Activated CD4-positive, alpha-beta T cell treated with anti-CD3 and anti-CD28 coated beads for 36 hours (primary cell): Measurements from ENCODE around the gene TEX29. TPM values are rescaled to one million over a fixed set of nuclear protein-coding genes. Genes with fewer than 3 reads are reported as not detected.

Experiments
- ATAC-seq: fragments of 200-7000 bp; cut with Tn5 transposase; one replicate; pipeline ENCODE4 v1.10.0; 2021; ENCODE audit warnings: mild to moderate bottlenecking, moderate library complexity
- CTCF ChIA-PET: fragments of 350-600 bp; sonication (Branson Sonifier 250); formaldehyde crosslinking; loops from one replicate; lab custom pipeline; 2021; ENCODE audit warnings: antibody characterized with exemption; lab: Charles Lee
- POLR2A ChIA-PET: fragments of 350-600 bp; sonication (Branson Sonifier 250); formaldehyde crosslinking; loops from one replicate; lab custom pipeline; 2021; ENCODE audit warnings: antibody characterized with exemption, inconsistent platforms; lab: Charles Lee
- DNase-seq: peaks from one replicate; pipeline ENCODE4 v3.0.0-alpha.2; 2020
- H3K27ac Mint-ChIP-seq: one replicate; pipeline ENCODE4 v1.8.0; 2021; ENCODE audit warnings: mixed read lengths
- H3K27me3 Mint-ChIP-seq: one replicate; pipeline ENCODE4 v1.8.0; 2021; ENCODE audit warnings: mixed read lengths
- H3K36me3 Mint-ChIP-seq: one replicate; pipeline ENCODE4 v1.8.0; 2021; ENCODE audit warnings: low read depth, mixed read lengths
- H3K4me1 Mint-ChIP-seq: one replicate; pipeline ENCODE4 v1.8.0; 2021; ENCODE audit warnings: mixed read lengths
- H3K4me3 Mint-ChIP-seq: one replicate; pipeline ENCODE4 v1.8.0; 2021; ENCODE audit warnings: mild to moderate bottlenecking, moderate library complexity, mixed read lengths
- H3K9me3 Mint-ChIP-seq: one replicate; pipeline ENCODE4 v1.8.0; 2021; ENCODE audit warnings: low read depth, mixed read lengths
- intact Hi-C, 2 experiments: fragments of 100-400 bp; cut with DNase I in 1 of 2; cut with micrococcal nuclease in 1 of 2; formaldehyde crosslinking; loops; one replicate each; pipeline versions ENCODE4 v1.14.2 to v1.15.1; 2022 to 2024; cut with DNase I, micrococcal nuclease
- total RNA-seq, 2 experiments: library from RNA; stranded (reverse); gene quantifications; one replicate each; pipeline ENCODE4 v1.2.3, GENCODE V29; 2021

Gene TEX29
- total RNA-seq, 2 experiments from 2014 or later, result 0.30 to 0.46 TPM

DNA sequence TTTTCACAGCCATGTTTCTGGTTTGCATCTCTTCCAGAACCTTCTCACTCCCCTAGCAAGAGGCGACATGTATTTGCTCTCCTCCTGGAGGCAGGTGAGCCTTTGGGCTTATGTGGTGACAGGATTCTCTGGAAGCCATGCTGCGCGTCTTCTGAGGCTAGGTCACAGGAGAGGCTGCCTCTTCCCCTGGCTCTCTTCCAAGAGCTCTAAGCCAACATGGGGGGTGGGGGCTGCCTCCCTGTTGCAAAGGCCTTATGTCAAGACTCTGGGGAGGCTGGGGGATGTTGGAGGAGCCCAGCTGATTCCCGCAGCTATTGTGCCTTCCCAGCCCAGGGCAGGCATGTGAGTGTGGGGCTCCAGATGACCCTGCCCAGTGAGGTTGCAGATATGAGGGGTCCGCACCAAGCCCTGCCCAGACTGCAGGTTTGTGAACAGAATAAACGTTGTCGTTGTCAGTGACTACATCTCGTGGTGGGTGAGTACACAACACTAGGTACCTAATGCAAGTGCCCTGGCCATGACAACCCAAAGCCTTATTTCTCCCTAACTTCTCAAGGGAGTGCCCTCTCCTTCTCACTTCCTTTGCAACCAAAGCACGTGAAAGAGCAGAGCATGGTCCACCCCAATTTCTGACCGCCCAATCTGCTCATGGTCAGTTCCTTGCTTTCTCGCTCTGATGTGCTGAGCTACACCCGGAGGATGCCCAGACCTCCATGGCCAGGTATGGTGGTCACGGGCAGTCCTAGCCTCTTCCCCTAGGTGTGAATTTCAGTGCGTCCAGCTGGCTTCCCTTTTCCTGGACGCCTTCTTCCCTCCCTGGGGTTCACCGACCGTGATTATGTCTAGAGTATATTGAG lies 44.9 kb downstream of the TEX29 start:
- CTCF ChIA-PET, result no interaction called here
- H3K4me3 Mint-ChIP-seq, result no peak overlapping the region
- intact Hi-C loops, result no loop called here
- H3K4me1 Mint-ChIP-seq, result no peaks in the 10 kb centered on the region
- H3K27me3 Mint-ChIP-seq, result no peaks in the 10 kb centered on the region
- DNase-seq (no peak), ATAC-seq (no peak)
- H3K9me3 Mint-ChIP-seq, result peaks cover 3% of the 10 kb centered on the region
- no peak overlapping the region for H3K27ac Mint-ChIP-seq
- no peaks in the 10 kb centered on the region for H3K36me3 Mint-ChIP-seq
- POLR2A ChIA-PET, result no interaction called here

DNA sequence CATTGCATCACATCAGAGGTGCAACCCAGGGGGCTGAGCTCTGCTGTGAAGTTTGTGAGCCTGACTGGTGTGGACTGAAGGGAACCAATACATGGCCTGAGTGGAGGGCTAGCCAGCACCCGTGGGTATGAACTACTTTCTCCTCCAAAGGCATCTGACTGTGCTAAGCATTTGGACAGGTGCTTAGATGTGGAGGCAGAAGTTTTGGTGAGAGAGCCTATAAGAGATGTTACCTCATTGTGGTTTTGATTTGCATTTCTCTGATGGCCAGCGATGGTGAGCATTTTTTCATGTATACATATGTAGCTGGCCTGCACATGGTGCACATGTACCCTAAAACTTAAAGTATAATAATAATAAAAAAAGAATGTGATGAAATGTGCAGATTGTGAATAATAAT lies 46.9 kb downstream of the TEX29 start:
- Mint-ChIP-seq H3K4me1 (no peaks in the 10 kb centered on the region), H3K36me3 (no peaks in the 10 kb centered on the region), H3K27ac (no peak overlapping the region), H3K4me3 (no peak overlapping the region), H3K27me3 (no peaks in the 10 kb centered on the region), H3K9me3 (peaks cover 3% of the 10 kb centered on the region)
- intact Hi-C loops, result no loop called here
- ChIA-PET POLR2A (no interaction called here), CTCF (no interaction called here)
- DNase-seq (no peak), ATAC-seq (no peak)

DNA sequence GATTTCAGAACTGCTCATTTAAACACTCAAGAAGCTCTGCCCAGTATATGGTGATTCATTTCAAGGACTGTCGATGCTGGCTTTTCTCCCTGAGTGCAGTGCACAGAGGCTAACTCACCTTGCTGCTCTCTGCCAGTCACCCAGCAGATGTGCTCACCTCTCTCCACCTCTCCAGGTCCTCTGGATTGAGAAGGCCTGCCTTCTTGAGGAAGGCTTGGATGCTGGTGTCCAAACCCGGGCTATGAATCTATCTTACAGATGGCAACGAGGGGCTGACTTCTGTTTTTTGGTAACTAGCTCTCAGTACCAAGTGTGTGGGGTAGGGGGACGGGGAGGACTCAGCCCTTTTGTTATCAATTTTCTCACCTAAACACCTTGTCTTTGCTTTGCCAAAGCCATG lies 47.6 kb downstream of the TEX29 start:
- Mint-ChIP-seq H3K27ac (no peak overlapping the region), H3K9me3 (peaks cover 4% of the 10 kb centered on the region), H3K36me3 (no peaks in the 10 kb centered on the region), H3K4me3 (no peak overlapping the region), H3K27me3 (no peaks in the 10 kb centered on the region), H3K4me1 (peaks cover 5% of the 10 kb centered on the region)
- DNase-seq (no peak), ATAC-seq (no peak)
- intact Hi-C loops, result no loop called here
- CTCF ChIA-PET, result no interaction called here
- POLR2A ChIA-PET, result no interaction called here

DNA sequence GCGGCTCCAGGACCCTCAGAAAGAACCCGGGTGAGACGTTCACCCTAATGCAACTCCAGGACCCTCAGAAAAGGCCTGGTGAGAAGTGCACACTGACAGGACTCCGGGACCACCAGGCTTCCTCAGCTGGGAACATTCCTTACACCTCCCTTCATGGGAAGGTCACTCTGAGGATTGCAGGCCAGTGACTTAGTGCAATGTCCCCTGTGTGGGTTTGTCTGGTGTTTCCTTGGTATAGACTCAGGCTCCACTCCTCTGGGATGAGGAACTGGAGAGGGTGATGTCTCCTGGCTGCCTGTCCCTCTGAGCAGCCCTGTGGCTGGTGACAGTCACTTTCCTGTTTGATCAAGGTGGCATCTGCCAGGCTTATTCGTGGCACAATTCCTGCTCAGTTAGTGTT lies 49.7 kb downstream of the TEX29 start:
- POLR2A ChIA-PET, result no interaction called here

DNA sequence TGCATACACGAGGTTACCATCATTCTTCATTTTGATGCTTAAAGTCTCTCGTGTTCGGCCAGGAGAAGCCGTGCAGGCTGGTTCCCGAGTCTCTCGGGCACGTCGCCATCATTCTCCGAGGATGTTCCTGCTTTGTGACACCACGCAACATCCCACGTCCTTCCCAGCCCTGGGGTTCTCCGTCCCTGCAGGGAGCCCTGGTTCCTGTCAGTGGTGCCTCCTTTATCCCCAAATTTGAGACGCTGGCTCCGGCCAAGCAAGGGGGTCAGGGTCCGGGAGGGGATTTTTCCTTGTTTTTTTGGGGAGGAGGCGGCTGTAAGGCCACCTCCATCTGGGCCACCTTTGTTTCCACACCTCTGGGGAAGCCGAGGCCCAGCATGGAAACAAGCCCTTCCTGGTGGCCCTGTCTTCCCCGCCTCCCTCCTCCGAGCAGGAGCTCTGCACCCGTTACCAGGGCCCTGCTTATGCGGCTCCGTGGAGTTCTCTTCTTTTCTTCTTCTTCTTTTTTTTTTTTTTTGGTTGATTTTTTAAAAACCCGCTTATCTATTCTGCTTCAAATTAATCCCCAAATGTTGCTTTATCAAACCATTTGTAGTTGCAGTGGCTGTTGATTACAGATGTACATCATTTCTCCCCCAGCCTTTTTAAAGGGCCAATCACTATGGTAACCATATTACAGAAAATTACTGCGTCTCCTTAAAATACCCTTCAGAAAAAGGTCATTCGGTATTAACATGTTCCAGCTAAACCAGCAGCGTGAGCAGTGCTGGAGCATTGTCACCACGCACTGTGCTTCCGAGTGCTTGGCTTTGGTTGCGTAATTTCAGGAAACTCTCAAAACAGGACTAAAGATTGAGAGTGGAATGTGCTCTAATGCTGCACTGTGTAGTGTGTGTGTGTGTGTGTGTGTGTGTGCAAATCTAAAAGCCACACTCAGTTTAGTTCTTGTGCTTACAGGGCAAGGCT lies 50.4 kb downstream of the TEX29 start:
- H3K4me3 Mint-ChIP-seq, result no peak overlapping the region
- no peak overlapping the region for H3K27ac Mint-ChIP-seq
- peaks cover 4% of the 10 kb centered on the region for H3K9me3 Mint-ChIP-seq
- ATAC-seq (no peak), DNase-seq (no peak)
- H3K27me3 Mint-ChIP-seq, result no peaks in the 10 kb centered on the region
- ChIA-PET CTCF (no interaction called here), POLR2A (no interaction called here)
- peaks cover 7% of the 10 kb centered on the region for H3K4me1 Mint-ChIP-seq
- H3K36me3 Mint-ChIP-seq, result no peaks in the 10 kb centered on the region
- intact Hi-C loops, result no loop called here

More for the DNA sequence above, 49.7 kb downstream of the TEX29 start:
- Mint-ChIP-seq H3K27me3 (no peaks in the 10 kb centered on the region), H3K4me3 (no peak overlapping the region), H3K36me3 (no peaks in the 10 kb centered on the region), H3K4me1 (peaks cover 7% of the 10 kb centered on the region), H3K9me3 (peaks cover 4% of the 10 kb centered on the region), H3K27ac (no peak overlapping the region)
- DNase-seq (no peak), ATAC-seq (no peak)
- intact Hi-C loops, result no loop called here
- CTCF ChIA-PET, result no interaction called here

DNA sequence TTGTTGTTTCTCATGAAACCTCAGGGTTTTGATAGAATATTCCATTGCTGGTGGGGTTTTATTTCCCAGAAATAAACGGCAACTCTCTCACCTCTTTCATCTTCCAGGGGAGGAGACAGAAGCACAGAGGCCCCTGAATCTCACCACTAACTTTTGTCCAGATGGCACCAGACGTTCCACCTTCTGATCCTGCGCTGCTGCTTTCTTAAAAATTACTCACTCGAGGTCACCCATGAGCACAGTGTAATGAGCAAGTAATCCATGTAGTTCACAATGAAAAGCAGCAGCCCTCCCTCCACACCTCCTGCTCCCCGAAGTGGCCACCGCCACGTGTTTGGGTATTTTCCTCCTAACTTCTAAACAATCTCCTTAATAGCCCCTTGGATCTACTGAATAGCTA lies 51.3 kb downstream of the TEX29 start:
- CTCF ChIA-PET, result no interaction called here
- Mint-ChIP-seq H3K4me3 (no peak overlapping the region), H3K4me1 (peaks cover 7% of the 10 kb centered on the region), H3K27me3 (no peaks in the 10 kb centered on the region), H3K36me3 (no peaks in the 10 kb centered on the region), H3K27ac (no peak overlapping the region), H3K9me3 (peaks cover 4% of the 10 kb centered on the region)
- DNase-seq (no peak), ATAC-seq (no peak)
- POLR2A ChIA-PET, result no interaction called here
- intact Hi-C loops, result no loop called here

DNA sequence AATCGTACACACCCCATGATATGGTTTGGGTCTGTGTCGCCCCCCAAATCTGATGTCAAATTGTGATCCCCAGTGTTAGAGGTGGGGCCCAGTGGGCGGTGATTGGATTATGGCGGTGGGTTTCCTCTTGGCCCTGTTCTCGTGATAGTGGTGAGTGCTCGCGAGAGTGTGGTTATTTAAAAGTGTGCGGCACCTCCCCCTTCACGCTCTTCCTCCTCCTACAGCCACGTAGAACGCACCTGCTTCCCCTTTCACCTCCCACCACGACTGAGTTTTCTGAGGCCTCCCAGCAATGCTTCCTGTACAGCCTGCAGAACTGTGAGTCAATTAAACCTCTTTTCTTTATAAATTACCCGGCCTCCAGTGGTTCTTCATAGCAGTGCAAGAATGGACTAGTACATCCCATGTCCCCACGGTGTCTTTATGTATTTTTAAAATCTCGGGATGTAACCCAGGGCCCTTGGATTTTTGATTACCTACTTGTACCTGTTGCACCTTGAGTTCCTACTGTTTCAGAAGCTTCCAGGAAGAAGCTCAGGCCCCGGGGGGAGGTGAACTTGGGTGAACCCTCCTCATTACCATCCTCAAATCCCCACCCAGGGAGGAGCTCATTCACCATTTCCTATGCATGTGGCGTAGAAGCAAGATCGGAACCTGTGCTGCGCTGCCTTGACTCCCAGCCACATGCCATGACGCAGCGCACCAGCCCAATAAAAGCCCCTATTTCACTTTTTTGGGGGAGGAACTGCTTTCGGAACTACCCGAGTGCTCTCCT lies 52.4 kb downstream of the TEX29 start:
- H3K27ac Mint-ChIP-seq, result no peak overlapping the region
- H3K27me3 Mint-ChIP-seq, result no peaks in the 10 kb centered on the region
- intact Hi-C loops, result no loop called here
- DNase-seq (no peak), ATAC-seq (peak; percentile 44)
- H3K36me3 Mint-ChIP-seq, result no peaks in the 10 kb centered on the region
- H3K9me3 Mint-ChIP-seq, result peaks cover 4% of the 10 kb centered on the region
- CTCF ChIA-PET, result no interaction called here
- H3K4me1 Mint-ChIP-seq, result peaks cover 7% of the 10 kb centered on the region
- POLR2A ChIA-PET, result no interaction called here
- no peak overlapping the region for H3K4me3 Mint-ChIP-seq

DNA sequence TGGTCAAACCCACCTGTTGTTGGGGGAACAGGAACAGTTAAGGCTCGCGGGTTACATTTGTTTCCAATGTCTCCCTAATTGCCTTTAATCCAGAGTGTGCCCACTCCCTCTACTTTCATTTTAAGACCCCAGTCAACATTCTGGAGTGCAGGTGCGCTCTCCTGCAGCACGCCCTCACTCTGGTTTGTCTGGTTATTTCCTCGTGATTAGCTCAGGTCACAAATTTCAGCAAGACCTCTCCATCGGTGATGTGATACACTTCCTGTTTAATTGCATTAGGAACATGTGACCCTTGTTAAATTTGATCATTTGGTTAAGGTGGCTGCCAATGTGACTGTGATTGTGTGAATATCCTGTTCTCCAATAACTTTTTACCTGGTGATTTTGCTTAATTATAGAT lies 53.0 kb downstream of the TEX29 start:
- DNase-seq (no peak), ATAC-seq (no peak)
- POLR2A ChIA-PET, result no interaction called here
- Mint-ChIP-seq H3K27me3 (no peaks in the 10 kb centered on the region), H3K27ac (no peak overlapping the region), H3K4me1 (peaks cover 7% of the 10 kb centered on the region), H3K36me3 (no peaks in the 10 kb centered on the region), H3K9me3 (peaks cover 4% of the 10 kb centered on the region), H3K4me3 (no peak overlapping the region)
- CTCF ChIA-PET, result interaction anchor here (0.7 kb wide), 1 partner anchor 175 kb away, joined by 4 read pairs; no protein-coding TSS in a partner anchor
- intact Hi-C loops, result no loop called here

DNA sequence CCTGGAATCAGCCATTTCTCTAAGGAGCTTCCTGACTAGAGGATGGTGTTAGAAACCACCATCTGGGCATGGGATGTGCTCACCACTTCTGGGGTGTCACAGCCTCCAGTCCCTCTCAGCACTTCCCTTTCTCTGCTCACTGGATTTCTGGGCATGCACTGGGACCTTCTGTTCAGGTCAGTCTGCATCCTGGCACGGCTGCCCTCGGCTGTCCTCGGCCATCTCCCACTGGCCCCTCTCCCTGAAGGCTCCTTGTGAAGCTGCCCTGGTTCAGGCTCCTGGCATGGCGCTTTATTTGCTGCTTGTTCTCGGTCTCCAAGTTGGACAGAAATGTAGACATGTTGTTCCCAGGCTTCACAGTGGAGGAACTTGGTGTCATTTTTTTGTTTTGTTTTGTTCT lies 60.0 kb downstream of the TEX29 start:
- Mint-ChIP-seq H3K4me3 (no peak overlapping the region), H3K4me1 (peaks cover 18% of the 10 kb centered on the region), H3K9me3 (no peaks in the 10 kb centered on the region), H3K27ac (no peak overlapping the region), H3K27me3 (no peaks in the 10 kb centered on the region), H3K36me3 (no peaks in the 10 kb centered on the region)
- POLR2A ChIA-PET, result no interaction called here
- CTCF ChIA-PET, result no interaction called here
- intact Hi-C loops, result no loop called here
- ATAC-seq (no peak), DNase-seq (no peak)

DNA sequence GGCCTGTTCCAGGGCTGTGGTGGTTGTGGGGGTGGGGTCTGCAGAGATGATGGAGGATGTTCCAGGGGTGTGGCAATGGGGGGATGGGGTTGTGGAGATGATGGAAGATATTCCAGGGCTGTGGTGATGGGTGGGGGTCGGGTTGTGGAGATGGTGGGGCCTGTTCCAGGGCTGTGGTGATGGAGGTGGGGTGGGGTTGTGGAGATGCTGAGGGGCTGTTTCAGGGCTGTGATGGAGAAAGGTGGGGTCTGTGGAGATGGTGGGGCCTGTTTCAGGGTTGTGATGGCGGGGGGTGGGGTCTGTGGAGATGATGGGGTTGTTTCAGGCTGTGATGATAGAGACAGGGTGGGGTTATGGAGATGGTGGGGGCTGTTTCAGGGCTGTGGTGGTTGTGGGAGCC lies 62.0 kb downstream of the TEX29 start:
- Mint-ChIP-seq H3K36me3 (no peaks in the 10 kb centered on the region), H3K27ac (no peak overlapping the region), H3K4me3 (no peak overlapping the region), H3K9me3 (no peaks in the 10 kb centered on the region), H3K27me3 (no peaks in the 10 kb centered on the region), H3K4me1 (peaks cover 21% of the 10 kb centered on the region)
- intact Hi-C loops, result no loop called here
- ChIA-PET POLR2A (no interaction called here), CTCF (no interaction called here)
- ATAC-seq (no peak), DNase-seq (no peak)

DNA sequence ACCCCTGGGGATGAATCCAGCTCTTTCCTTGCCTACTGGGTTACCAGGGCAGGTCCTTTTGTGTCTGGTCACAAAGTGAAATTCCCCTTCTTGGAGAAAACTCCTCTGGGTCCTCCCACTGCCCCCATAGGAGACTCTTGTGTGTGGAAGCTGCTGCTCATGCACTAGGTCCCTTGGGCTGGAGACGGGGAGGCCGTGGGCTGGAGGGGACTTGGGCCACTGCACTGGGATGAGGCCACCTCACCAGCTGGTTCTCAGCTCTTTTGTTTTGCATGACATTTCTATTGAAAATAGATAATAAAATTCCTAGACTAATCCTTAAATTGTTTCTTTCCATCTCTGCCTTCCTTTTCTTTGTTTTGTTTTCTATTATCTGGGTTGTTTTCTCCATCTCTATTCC lies 62.4 kb downstream of the TEX29 start:
- Mint-ChIP-seq H3K27me3 (no peaks in the 10 kb centered on the region), H3K4me1 (peaks cover 21% of the 10 kb centered on the region), H3K4me3 (no peak overlapping the region), H3K36me3 (no peaks in the 10 kb centered on the region), H3K27ac (no peak overlapping the region), H3K9me3 (no peaks in the 10 kb centered on the region)
- ATAC-seq, result no peak
- intact Hi-C loops, result no loop called here
- CTCF ChIA-PET, result no interaction called here
- POLR2A ChIA-PET, result no interaction called here
- DNase-seq, result no peak
